Skin epidermis (tissue), 12 donors: ENCODE data around the gene HERC4.

Experiments used
- H3K27ac ChIP-seq, 21 experiments: fragments of 200-600 bp; sonication (generic) in 11 of 21; one replicate each; pipeline ENCODE4 v1.5.0; 2020; ENCODE audit warnings: mild to moderate bottlenecking in 3 of 21, inconsistent platforms in 2 of 21, moderate library complexity in 2 of 21
- H3K4me3 ChIP-seq, 7 experiments: fragments of 200-600 bp; sonication (generic) in 2 of 7; one replicate each; pipeline ENCODE4 v1.5.0; 2020; ENCODE audit warnings: inconsistent platforms in 2 of 7, mild to moderate bottlenecking in 2 of 7, moderate library complexity in 1 of 7

The HERC4 gene, protein sequence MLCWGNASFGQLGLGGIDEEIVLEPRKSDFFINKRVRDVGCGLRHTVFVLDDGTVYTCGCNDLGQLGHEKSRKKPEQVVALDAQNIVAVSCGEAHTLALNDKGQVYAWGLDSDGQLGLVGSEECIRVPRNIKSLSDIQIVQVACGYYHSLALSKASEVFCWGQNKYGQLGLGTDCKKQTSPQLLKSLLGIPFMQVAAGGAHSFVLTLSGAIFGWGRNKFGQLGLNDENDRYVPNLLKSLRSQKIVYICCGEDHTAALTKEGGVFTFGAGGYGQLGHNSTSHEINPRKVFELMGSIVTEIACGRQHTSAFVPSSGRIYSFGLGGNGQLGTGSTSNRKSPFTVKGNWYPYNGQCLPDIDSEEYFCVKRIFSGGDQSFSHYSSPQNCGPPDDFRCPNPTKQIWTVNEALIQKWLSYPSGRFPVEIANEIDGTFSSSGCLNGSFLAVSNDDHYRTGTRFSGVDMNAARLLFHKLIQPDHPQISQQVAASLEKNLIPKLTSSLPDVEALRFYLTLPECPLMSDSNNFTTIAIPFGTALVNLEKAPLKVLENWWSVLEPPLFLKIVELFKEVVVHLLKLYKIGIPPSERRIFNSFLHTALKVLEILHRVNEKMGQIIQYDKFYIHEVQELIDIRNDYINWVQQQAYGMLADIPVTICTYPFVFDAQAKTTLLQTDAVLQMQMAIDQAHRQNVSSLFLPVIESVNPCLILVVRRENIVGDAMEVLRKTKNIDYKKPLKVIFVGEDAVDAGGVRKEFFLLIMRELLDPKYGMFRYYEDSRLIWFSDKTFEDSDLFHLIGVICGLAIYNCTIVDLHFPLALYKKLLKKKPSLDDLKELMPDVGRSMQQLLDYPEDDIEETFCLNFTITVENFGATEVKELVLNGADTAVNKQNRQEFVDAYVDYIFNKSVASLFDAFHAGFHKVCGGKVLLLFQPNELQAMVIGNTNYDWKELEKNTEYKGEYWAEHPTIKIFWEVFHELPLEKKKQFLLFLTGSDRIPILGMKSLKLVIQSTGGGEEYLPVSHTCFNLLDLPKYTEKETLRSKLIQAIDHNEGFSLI

GRCh38 chr10:68074775-68075549 lies at the start of gene HERC4:
Gene HERC4 (minus strand): TSS chr10:68075283. CDS start chr10:68073108, 2,175 bp downstream.
- Histone ChIP-seq H3K4me3 (peak within 1 kb of the TSS; percentile 85 to 98 (median 93)), H3K27ac (peak within 1 kb of the TSS; percentile 91 to 99 (median 97))

DNA sequence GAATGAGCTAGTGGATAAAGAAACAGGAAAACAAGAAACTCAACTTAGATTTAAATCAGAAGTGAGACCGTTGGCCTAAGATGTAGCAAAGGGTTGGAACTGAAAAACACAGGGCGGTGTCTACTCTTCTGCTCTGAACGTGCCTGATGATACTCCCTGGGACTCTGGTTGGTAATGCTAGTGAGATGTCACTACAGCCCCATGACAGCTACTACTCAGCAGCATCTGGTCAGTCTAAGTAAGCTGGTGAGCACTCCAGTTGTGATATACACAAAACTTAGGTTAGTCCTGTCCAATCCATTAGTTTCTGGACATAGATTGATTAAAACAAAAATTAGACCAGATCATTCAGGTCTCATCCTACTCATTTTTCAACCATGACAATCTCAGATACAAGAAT lies 49.6 kb upstream of the HERC4 start:
- Histone ChIP-seq H3K27ac (no peak overlapping the region), H3K4me3 (no peak overlapping the region)

- no peak overlapping the region for H3K4me3 ChIP-seq
These were observed 46.8 kb upstream of the HERC4 start for GRCh38 chr10:68121852-68122251.

DNA sequence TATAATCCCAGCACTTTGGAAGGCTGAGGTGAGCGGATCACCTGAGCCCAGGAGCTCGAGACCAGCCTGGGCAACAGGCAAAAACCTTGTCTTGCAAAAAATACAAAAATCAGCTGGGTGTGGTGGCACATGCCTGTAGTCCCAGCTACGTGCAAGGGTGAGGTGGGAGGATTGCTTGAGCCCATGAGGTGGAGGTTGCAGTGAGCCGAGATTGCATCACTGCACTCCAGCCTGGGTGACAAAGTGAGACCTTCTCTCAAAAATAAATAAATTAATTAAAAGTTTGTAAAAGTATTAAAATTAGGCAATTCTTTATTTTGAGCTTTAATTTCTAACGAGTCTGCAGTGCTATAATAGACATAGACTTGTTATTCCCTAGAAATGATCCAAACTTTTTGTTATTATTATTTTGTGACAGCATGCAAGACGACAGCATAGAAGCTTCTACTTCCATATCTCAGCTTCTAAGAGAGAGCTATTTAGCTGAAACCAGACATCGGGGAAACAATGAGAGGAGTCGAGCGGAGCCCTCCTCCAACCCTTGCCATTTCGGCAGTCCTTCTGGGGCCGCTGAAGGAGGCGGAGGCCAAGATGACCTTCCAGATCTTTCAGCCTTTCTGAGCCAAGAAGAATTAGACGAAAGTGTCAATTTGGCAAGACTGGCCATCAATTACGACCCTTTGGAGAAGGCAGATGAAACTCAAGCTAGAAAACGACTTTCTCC lies 46.1 kb upstream of the HERC4 start:
- no peak overlapping the region for H3K27ac ChIP-seq
- no peak overlapping the region for H3K4me3 ChIP-seq

More at GRCh38 chr10:68121852-68122251, 46.8 kb upstream of the HERC4 start:
- no peak overlapping the region for H3K27ac ChIP-seq

DNA sequence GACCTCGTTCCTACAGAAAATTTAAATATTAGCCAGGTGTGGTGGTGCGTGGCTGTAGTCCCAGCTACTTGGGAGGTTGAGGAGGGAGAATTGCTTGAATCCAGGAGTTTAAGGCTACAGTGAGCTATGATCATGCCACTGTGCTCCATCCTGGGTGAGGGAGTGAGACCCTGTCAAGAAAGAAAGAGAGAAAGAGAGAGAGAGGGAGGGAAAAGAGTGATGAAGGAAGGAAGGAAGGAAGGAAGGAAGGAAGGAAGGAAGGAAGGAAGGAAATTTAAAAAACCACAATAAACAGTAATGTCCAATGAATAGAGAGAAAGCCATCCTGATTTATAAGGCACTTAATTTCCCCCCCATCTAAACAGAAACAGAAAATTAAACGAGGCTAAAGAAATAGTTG lies 43.6 kb upstream of the HERC4 start:
- no peak overlapping the region for H3K27ac ChIP-seq
- H3K4me3 ChIP-seq = no peak overlapping the region

- H3K27ac ChIP-seq = no peak overlapping the region
These were observed 37.8 kb upstream of the HERC4 start for GRCh38 chr10:68112837-68113236.

DNA sequence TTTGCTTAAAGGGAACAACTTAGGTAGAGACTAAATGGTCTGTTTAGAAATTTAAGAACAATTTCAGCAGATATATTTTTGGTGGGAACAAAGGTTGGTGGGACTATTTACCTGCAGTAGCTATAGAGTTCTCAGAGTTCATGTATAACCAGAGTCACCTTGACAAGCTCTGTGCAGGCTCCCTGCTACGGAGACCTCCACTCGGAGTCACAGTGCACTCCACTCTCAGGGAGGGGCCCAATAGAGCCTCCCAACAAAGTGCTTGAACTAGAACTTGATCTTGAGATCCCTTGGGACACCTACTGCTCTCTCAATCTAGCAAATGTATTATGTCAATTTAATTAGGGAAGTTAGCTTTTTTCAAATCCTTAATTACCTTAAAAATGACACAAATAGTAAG lies 36.5 kb upstream of the HERC4 start:
- Histone ChIP-seq H3K27ac (no peak overlapping the region), H3K4me3 (no peak overlapping the region)

More at GRCh38 chr10:68112837-68113236, 37.8 kb upstream of the HERC4 start:
- no peak overlapping the region for H3K4me3 ChIP-seq

DNA sequence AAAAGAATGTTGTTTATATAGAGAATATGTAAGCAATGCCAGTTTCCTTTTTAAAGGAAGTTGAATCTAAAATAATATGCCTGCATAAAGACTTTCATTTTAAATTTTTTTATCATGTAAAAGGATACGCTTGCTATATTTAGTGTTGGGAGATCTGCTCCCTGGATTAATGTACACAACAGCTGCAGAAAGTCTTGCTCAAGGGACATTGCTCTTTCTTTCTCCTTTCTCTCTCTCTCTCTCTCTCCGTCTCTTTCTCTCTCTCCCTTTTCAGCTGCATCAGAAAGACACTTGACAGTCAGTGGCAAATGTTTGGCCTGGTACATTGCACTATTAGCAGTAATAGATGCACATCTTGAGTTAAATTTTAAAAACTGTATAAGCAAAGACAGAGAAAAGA lies 34.9 kb upstream of the HERC4 start:
- no peak overlapping the region for H3K27ac ChIP-seq
- no peak overlapping the region for H3K4me3 ChIP-seq

GRCh38 chr10:68109331-68109730 lies 34.2 kb upstream of the HERC4 start, which contains the start of gene MYPN:
Gene MYPN (plus strand): TSS chr10:68109488. CDS start chr10:68121439, 11,951 bp downstream.
- Histone ChIP-seq H3K4me3 (no peak within 1 kb of the TSS), H3K27ac (no peak within 1 kb of the TSS)

- Histone ChIP-seq H3K4me3 (no peak overlapping the region), H3K27ac (no peak overlapping the region)
These were observed 33.6 kb upstream of the HERC4 start for GRCh38 chr10:68108653-68109052.

- no peak overlapping the region for H3K27ac ChIP-seq
- H3K4me3 ChIP-seq = no peak overlapping the region
These were observed 33.0 kb upstream of the HERC4 start for GRCh38 chr10:68108051-68108450.

DNA sequence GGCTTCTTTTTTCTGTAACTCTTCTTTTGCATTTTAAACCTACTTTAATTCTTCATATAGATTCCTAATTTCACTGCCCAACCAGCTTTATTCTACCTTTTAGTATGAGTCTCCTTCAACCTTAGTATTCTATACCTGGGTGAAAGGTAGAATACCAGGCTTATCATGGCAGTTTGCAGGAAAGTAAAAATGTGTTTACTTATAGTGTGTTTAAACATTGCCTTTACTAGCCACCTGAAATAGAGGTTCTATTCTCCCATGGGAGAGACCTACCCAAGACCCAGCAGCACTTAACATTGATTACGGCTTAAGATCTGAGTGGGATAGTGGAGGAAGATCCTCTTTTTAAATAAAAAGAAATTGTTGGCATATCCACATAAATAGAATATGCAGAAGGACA lies 32.6 kb upstream of the HERC4 start:
- Histone ChIP-seq H3K4me3 (no peak overlapping the region), H3K27ac (no peak overlapping the region)

DNA sequence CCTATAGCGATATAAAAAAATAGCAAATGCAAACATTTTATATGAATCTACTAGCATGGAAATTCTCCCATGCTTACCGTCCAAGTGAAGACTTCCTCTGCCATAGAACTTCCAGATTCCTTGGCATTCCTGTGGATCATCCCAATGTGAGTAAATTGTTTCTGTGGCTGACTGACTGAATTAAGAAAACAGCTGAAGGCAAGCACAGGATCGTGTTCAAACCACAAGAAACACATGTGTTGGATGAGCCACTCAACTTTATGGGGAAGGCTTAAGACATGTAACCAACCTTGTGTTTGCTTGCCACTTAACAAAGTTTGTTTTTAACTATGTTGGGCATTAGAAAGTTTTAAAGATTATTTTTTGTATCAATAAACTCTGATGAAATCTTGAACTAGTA lies 31.6 kb upstream of the HERC4 start:
- Histone ChIP-seq H3K4me3 (no peak overlapping the region), H3K27ac (no peak overlapping the region)

GRCh38 chr10:68105820-68106219 lies 30.7 kb upstream of the HERC4 start:
- Histone ChIP-seq H3K4me3 (no peak overlapping the region), H3K27ac (no peak overlapping the region)

DNA sequence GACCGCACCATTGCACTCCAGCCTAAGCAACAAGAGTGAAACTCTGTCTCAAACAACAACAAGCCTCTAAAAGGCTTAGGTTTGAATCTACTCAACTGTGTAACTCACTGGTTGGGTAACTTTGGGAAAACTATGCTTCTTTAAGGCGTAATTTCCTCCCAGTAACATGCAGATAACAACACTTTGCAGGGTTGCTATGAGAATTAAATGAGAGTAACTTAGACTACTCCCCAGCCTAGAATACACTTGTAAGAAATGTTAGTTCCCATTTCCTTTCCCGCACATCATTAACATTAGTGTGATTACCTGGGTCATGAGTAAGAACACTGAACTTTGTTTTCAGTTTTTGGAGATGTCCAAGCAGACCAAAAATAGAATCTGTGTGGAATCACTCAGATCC lies 28.8 kb upstream of the HERC4 start:
- Histone ChIP-seq H3K27ac (no peak overlapping the region), H3K4me3 (no peak overlapping the region)

DNA sequence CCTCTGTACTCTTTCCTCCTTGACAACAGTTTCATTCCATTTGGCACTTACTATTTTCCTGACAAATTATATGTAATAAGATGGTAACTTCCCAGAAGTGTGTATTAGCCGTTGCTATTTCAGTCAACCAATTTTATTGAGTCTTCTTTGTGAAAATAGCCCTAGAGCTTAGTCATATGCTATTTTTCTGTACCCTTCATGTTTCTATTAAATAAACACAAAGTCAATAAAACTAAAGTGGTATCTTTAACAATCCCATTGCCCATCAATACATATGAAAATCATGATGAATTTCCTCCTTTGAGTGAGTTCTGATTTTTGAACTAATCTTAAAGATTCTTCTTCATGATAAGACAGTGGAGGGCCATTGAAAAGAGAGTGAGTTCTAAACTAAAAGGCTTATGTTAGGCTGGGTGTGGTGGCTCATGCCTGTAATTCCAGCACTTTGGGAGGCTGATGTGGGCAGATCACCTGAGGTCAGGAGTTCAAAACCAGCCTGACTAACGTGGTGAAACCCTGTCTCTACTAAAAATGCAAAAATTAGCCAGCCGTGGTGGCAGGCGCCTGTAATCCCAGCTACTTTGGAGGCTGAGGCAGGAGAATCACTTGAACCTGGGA lies 28.3 kb upstream of the HERC4 start:
- H3K27ac ChIP-seq = no peak overlapping the region
- H3K4me3 ChIP-seq = no peak overlapping the region

DNA sequence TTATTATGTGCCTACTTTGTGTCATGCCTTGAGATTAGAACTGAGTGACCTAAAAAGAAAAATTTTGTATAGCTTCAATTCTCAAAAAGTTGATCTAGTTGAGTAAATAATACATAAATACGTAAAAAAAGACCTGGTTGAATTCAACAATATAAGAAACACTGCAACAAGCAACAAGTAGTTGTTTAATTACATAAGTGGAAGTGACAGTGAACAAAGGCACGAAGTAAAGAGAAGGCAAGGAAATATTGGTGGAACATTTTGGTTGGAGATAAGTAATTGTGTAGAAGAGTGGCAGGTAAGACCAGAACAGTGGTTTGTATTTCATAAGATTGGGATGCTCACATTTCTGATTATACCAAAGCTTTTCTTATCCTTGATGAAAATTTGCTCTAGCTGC lies 26.0 kb upstream of the HERC4 start:
- Histone ChIP-seq H3K4me3 (no peak overlapping the region), H3K27ac (no peak overlapping the region)

DNA sequence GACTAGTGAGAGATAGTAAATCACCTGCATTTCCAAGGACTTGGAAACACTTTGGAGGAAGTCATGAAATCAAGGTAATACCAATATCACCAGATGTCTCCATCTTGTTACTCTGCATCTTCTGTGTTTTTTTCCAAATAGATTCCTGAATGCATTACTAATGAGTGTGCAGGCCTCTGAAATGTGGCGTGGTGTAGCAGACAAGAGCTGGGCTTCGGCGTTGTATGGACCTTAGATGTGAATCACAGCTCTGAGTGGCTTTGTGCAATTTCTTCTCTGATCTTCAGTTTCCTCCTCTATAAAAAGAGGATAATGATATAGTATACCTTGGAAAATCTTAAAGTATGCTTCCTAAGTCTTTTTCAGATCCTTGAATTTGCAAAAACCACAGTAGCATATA lies 24.7 kb upstream of the HERC4 start:
- no peak overlapping the region for H3K27ac ChIP-seq
- no peak overlapping the region for H3K4me3 ChIP-seq
